Activated CD4-positive, CD25-positive, alpha-beta regulatory T cell treated with anti-CD3 and anti-CD28 coated beads, Interleukin-2, amount 50 U/mL, for 72 hours (primary cell): ENCODE measurements around the gene MIB1.

ENCODE experiments used
- DNase-seq: peaks from one replicate; pipeline ENCODE4 v3.0.0; 2021

Gene MIB1

GRCh38 chr18:21900605-21901352 is 160.2 kb downstream of the MIB1 start:
- DNase-seq, result no peak

- DNase-seq, result no peak
Measured at GRCh38 chr18:21901423-21901945, 160.9 kb downstream of the MIB1 start.

- no peak for DNase-seq
Measured at GRCh38 chr18:21903709-21904108, 163.1 kb downstream of the MIB1 start.

- no peak for DNase-seq
Measured at GRCh38 chr18:21904856-21905255, 164.3 kb downstream of the MIB1 start.

DNA sequence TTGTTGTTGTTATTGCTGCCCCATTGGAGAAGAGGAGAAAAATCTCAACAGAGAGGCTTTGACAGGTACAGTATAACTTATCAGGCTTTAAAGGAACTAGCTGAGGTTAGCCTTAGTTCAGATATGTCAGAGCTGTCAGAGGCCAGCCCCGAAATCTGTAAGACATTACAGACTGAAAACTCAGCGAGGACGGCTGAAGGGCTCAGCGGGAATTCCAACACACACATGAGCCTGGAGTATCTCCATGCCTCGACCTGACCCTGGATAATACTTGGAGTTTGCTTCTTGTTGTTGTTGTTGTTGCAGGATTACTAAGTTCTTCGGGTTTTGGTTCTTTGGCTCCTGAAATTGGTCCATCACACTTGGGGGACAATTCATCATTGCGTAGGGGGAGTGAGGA is 166.9 kb downstream of the MIB1 start:
- no peak for DNase-seq

DNA sequence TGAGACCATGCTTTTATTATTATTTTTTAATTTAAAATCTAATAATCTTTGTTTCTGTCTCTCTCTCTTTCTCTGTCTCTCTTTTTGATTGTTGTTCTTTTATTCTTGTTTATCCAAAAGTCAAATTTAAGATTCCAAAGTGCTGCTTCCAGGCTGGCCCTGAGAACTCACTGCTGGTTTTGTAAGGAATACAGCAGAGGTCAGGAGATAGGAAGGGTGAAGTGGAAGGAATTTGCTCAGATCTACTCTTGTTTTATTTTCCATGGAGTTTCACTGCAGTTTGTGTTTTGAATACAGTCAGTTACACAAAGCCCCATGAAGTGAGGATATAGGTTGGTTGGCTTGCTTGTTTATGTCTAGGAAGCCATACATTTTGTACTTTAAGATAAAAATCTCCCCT is 168.1 kb downstream of the MIB1 start:
- no peak for DNase-seq

DNA sequence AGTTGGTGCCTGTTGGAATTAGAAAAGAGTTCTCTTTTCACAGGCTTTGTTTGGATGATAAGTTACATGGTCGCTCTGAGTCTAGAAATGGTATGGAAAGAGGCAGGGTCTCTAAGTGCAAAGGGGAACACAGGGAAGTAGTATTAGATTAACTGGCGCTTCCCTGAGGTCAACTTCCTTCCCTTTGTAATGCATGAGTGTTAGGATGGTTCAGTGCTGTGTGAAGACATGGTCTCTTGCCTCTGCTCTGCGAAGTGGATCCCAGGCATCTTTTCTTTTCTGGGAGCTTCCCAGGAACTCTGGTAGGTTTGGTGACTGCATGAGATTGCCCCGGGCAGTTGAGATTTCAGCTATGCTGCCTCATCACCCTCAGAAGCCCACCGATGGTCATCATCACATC is 170.3 kb downstream of the MIB1 start:
- DNase-seq, result no peak

- DNase-seq, result no peak
Measured at GRCh38 chr18:21911551-21911950, 171.0 kb downstream of the MIB1 start.

- DNase-seq, result no peak
Measured at GRCh38 chr18:21912339-21913239, 172.0 kb downstream of the MIB1 start.

DNA sequence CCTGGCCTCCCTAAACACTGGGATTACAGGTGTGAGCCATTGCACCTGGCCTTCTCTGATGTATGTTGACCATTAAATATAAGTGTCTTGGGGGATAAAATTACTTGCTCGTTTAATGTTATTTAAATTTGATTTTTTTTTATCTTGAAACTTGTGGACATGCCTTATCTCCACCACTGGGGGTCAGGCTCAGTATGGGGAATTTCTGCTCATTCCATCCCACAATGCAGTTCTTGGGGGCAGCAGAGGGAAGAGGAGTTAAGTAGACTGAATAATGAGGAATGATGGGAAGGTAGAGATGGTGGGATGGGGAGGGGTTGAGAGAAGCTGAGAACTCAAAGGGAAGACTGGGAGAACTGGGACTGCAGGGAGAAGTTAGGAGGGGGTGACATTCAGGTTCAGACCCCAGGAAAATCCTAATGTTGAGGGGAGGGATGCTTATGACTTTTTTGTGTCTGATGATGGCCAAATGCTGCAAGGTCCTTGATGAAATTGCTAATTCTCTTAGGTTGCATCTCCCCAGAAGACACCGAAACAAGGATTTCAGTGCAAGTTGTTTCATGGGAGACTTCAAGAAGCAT is 174.2 kb downstream of the MIB1 start:
- no peak for DNase-seq

DNA sequence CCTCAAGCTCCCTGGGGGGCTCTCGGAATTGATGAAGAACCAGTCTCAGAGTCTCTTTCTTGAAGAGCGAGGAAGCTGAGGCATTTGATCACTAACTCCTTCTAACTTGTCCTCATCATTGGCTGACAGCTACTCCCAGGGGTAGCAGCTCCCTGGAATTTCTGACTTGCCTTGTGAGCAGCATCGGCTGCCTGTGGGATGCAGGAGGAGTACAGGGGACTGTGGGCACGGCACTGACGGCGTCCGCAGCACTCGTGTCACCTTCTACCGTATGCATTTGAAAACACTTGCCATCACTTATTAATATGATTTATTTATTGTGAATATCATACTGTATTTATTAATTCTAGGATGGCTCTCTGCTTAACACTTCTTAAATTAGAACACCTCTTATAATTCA is 175.0 kb downstream of the MIB1 start:
- no peak for DNase-seq

GRCh38 chr18:21916594-21916993 is 176.0 kb downstream of the MIB1 start:
- no peak for DNase-seq

DNA sequence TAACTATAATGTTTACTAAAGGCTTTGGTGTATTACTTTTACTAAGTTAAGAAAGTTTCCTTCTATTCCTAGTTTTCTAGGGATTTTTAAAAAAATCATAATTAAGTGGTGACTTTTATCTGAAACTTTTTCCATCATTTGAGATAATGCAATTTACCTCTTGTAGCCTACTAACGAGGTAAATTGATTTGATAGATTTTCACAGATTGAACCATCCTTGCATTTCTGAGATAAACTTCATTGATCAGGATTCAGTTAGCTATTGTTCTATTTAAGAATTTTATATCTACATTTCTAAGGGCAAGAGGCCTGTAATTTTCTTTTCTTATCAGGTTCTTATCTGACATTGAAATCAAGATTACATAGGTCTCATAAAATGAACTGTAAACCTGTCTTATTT is 178.1 kb downstream of the MIB1 start:
- DNase-seq, result no peak
